GM03348 (cell line): Measurements from ENCODE around the gene SLC34A3.

ENCODE experiments used
- DNase-seq: peaks from one replicate; pipeline ENCODE4 v3.0.0; 2012; ENCODE audit warnings: low spot score

SLC34A3 gene

GRCh38 chr9:137217276-137218211 is 13.2 kb upstream of the SLC34A3 start:
- peak; percentile 84 for DNase-seq

- DNase-seq = no peak
These were observed 12.4 kb upstream of the SLC34A3 start for GRCh38 chr9:137218212-137218753.

GRCh38 chr9:137218754-137219271 is 11.9 kb upstream of the SLC34A3 start:
- no peak for DNase-seq

- no peak for DNase-seq
These were observed 10.9 kb upstream of the SLC34A3 start for GRCh38 chr9:137219757-137220316.

- DNase-seq = no peak
These were observed 10.2 kb upstream of the SLC34A3 start for GRCh38 chr9:137220317-137221094.

- DNase-seq = no peak
These were observed 9.6 kb upstream of the SLC34A3 start for GRCh38 chr9:137221095-137221505.

GRCh38 chr9:137221506-137222111 is 9.1 kb upstream of the SLC34A3 start:
- DNase-seq = no peak

GRCh38 chr9:137222190-137223077 is 8.3 kb upstream of the SLC34A3 start, which contains the start of gene RNF208:
TSS of gene RNF208 (minus strand) at chr9:137222240. CDS start at chr9:137221212, 1,028 bp downstream.
- DNase-seq = peak; percentile 32

- peak; percentile 99 for DNase-seq
These were observed 7.4 kb upstream of the SLC34A3 start for GRCh38 chr9:137223078-137223970.

GRCh38 chr9:137224830-137225694 is 5.6 kb upstream of the SLC34A3 start, which contains the start of gene CYSRT1:
TSS of gene CYSRT1 (plus strand) at chr9:137225174. CDS start at chr9:137225622, 448 bp downstream.
- DNase-seq = no peak

- no peak for DNase-seq
These were observed 4.9 kb upstream of the SLC34A3 start for GRCh38 chr9:137225699-137226331.

- DNase-seq = no peak
These were observed 4.2 kb upstream of the SLC34A3 start for GRCh38 chr9:137226338-137227053.

- peak; percentile 83 for DNase-seq
These were observed 3.4 kb upstream of the SLC34A3 start, which contains the start of gene RNF224 for GRCh38 chr9:137227054-137227852. TSS of gene RNF224 (plus strand) at chr9:137227502. CDS start at chr9:137228336, 834 bp downstream.

- no peak for DNase-seq
These were observed 2.7 kb upstream of the SLC34A3 start for GRCh38 chr9:137227853-137228505.

GRCh38 chr9:137228506-137228967 is 2.2 kb upstream of the SLC34A3 start:
- DNase-seq = no peak
